ENCODE data around the gene MFSD11.
A peak's percentile ranks its signal among the peaks of the same experiment; 100 is the strongest.

- no peak for TF ChIP-seq CTCF (IDR thresholded peaks at IDR 0.05)
- peak; percentile 100 for TF ChIP-seq POLR2A (IDR thresholded peaks at IDR 0.05)
- TF ChIP-seq POLR2AphosphoS5 (IDR thresholded peaks at IDR 0.05) = peak; percentile 99 to 100 (median 100)
Measured at GRCh38 chr17:76737082-76737675, 740 bp upstream of the MFSD11 start, which contains the start of gene SRSF2.
